Ramos (cell line): ENCODE measurements around the gene CCR2.

Experiments used
- in situ Hi-C: fragments of 300-500 bp; cut with MboI; formaldehyde crosslinking; loops from one replicate; pipeline ENCODE4 v1.14.3; 2022; ENCODE audit warnings: low sequenced_read_pairs; ENCODE audit not compliant: unreplicated experiment

CCR2 gene

GRCh38 chr3:46353090-46353489, 821 bp upstream of the CCR2 start:
- in situ Hi-C loops: no loop called here

- in situ Hi-C loops: no loop called here
Observed at GRCh38 chr3:46354478-46354877, 567 bp downstream of the CCR2 start.

- in situ Hi-C loops: no loop called here
Observed at GRCh38 chr3:46354984-46355383, 1.1 kb downstream of the CCR2 start.

GRCh38 chr3:46356276-46356675, 2.4 kb downstream of the CCR2 start:
- in situ Hi-C loops: no loop called here

- in situ Hi-C loops: no loop called here
Observed at GRCh38 chr3:46356909-46357308, 3.0 kb downstream of the CCR2 start.

- in situ Hi-C loops: no loop called here
Observed at GRCh38 chr3:46358466-46358865, 4.6 kb downstream of the CCR2 start.

- in situ Hi-C loops: no loop called here
Observed at GRCh38 chr3:46359733-46360493, 6.0 kb downstream of the CCR2 start.

- in situ Hi-C loops: no loop called here
Observed at GRCh38 chr3:46360907-46361306, 7.0 kb downstream of the CCR2 start.

- in situ Hi-C loops: no loop called here
Observed at GRCh38 chr3:46361408-46362283, 7.7 kb downstream of the CCR2 start.

GRCh38 chr3:46365041-46365440, 11.1 kb downstream of the CCR2 start:
- in situ Hi-C loops: no loop called here

- in situ Hi-C loops: no loop called here
Observed at GRCh38 chr3:46365737-46366524, 12.0 kb downstream of the CCR2 start.

GRCh38 chr3:46367811-46368210, 13.9 kb downstream of the CCR2 start:
- in situ Hi-C loops: no loop called here

- in situ Hi-C loops: no loop called here
Observed at GRCh38 chr3:46368569-46368968, 14.7 kb downstream of the CCR2 start.

- in situ Hi-C loops: no loop called here
Observed at GRCh38 chr3:46369151-46369550, 15.2 kb downstream of the CCR2 start.

GRCh38 chr3:46369675-46370132, 15.8 kb downstream of the CCR2 start:
- in situ Hi-C loops: loop anchor here (10.0 kb wide), 1 partner anchor 425 kb away; the partner anchor contains the start of gene CXCR6

GRCh38 chr3:46370839-46371518, 17.1 kb downstream of the CCR2 start, which contains the start of gene CCR5:
Gene CCR5, plus strand, starts transcription at chr3:46370946. Its CDS starts 1,957 bp downstream, at chr3:46372903.
- in situ Hi-C loops: loop anchor here (10.0 kb wide), 1 partner anchor 426 kb away; the partner anchor contains the start of gene CXCR6

GRCh38 chr3:46371519-46372340, 17.8 kb downstream of the CCR2 start:
- in situ Hi-C loops: loop anchor here (10.0 kb wide), 1 partner anchor 427 kb away; the partner anchor contains the start of gene CXCR6

GRCh38 chr3:46372492-46373359, 18.8 kb downstream of the CCR2 start:
- in situ Hi-C loops: loop anchor here (10.0 kb wide), 1 partner anchor 428 kb away; the partner anchor contains the start of gene CXCR6
